Spleen (tissue), 11 donors: Measurements from ENCODE around the gene ZNF768. TPM values are rescaled to one million over a fixed set of nuclear protein-coding genes. Genes with fewer than 3 reads are reported as not detected.

Source experiments
- DNase-seq: peaks from one replicate; pipeline ENCODE4 v3.0.0-alpha.2; 2020
- H3K27ac ChIP-seq, 8 donors: fragments of 200-600 bp; sonication (generic) in 7 of 8; 1 replicate in 4 of 8; 2 replicates in 4 of 8; pipeline versions ENCODE4 v1.5.0 to v1.8.0; 2016 to 2021; ENCODE audit warnings: inconsistent platforms in 4 of 8, mild to moderate bottlenecking in 4 of 8, moderate library complexity in 1 of 8
- H3K27me3 ChIP-seq, 7 donors: fragments of 200-600 bp; sonication (generic) in 6 of 7; replicated peaks in 1 of 7; 1 replicate in 4 of 7; 2 replicates in 3 of 7; pipeline versions ENCODE4 v1.5.0 to v1.8.0; 2016 to 2021; ENCODE audit warnings: inconsistent platforms in 3 of 7, mild to moderate bottlenecking in 1 of 7
- H3K36me3 ChIP-seq, 6 donors: fragments of 200-600 bp; sonication (generic) in 5 of 6; 1 replicate in 4 of 6; 2 replicates in 2 of 6; pipeline versions ENCODE4 v1.5.0 to v1.8.0; 2016 to 2021; ENCODE audit warnings: inconsistent platforms in 2 of 6
- H3K4me1 ChIP-seq, 6 donors: fragments of 200-600 bp; sonication (generic) in 5 of 6; 1 replicate in 3 of 6; 2 replicates in 3 of 6; pipeline versions ENCODE4 v1.5.0 to v1.8.0; 2016 to 2021; ENCODE audit warnings: inconsistent platforms in 3 of 6
- H3K4me3 ChIP-seq, 8 donors: fragments of 200-600 bp; sonication (generic) in 7 of 8; 1 replicate in 4 of 8; 2 replicates in 4 of 8; pipeline versions ENCODE4 v1.5.0 to v1.8.0; 2016 to 2021; ENCODE audit warnings: inconsistent platforms in 4 of 8, mild to moderate bottlenecking in 4 of 8, moderate library complexity in 2 of 8
- H3K9me3 ChIP-seq, 8 donors: fragments of 200-600 bp; sonication (generic) in 7 of 8; 1 replicate in 4 of 8; 2 replicates in 4 of 8; pipeline versions ENCODE4 v1.5.0 to v1.8.0; 2016 to 2021; ENCODE audit warnings: inconsistent platforms in 4 of 8
- CTCF ChIP-seq, 11 experiments: fragments of 200-600 bp in 7 of 11; fragments of 450-650 bp in 4 of 11; sonication (generic) in 4 of 11; IDR thresholded peaks in 8 of 11; conservative IDR thresholded peaks in 3 of 11; 1 replicate in 7 of 11; 2 replicates in 4 of 11; pipeline versions ENCODE4 v1.4.0 to v1.8.0; 2016 to 2021; ENCODE audit warnings: antibody characterized with exemption in 11 of 11, inconsistent platforms in 4 of 11, mild to moderate bottlenecking in 1 of 11
- POLR2A ChIP-seq, 3 donors: fragments of 450-650 bp; IDR thresholded peaks; one replicate each; pipeline ENCODE4 v1.5.1; 2017; ENCODE audit warnings: antibody characterized with exemption in 3 of 3, mild to moderate bottlenecking in 1 of 3
- POLR2AphosphoS5 ChIP-seq, 3 donors: sonication (generic); formaldehyde crosslinking; IDR thresholded peaks; one replicate each; pipeline ENCODE4 v1.5.1; 2017; ENCODE audit warnings: antibody characterized with exemption in 3 of 3
- WGBS, 5 donors: extraction: QIAGEN DNeasy Blood & Tissue Kit in 3 of 5; methylation state at CpG; one replicate each; pipeline versions ENCODE4 v1.1.5 to v1.1.7; 2013 to 2018; 5-methylcytosine and 5-hydroxymethylcytosine counted together
- intact Hi-C: fragments of 100-400 bp; cut with DNase I; formaldehyde crosslinking; loops from one replicate; pipeline ENCODE4 v1.15.0; 2023; ENCODE audit warnings: low total_unique reads
- polyA plus RNA-seq, 3 donors: library from polyadenylated mRNA; stranded (reverse); fragments of 200-250 nt; gene quantifications; one replicate each; pipeline ENCODE4 v1.2.1, GENCODE V29; 2013
- total RNA-seq, 7 donors: library from RNA; depleted of rRNA in 3 of 7; stranded (reverse); fragments of >200 nt in 3 of 7; fragmentation: NEBNext Ultra II Directional in 4 of 7; extraction: Animal tissue kit (Norgen Biotek cat#: 25700) in 4 of 7; gene quantifications; one replicate each; pipeline versions ENCODE4 v1.1.0 to v1.2.1, GENCODE V29; 2016 to 2021
- donor health status: healthy with polysubstance abuse.
- donor health status: DM: no; HTN: no; CAD: no; lungs with moderate emphysema.
- donor health status: DM: no; HTN: no; CAD: no.
- donor health status: Bipolar disorder and iron deficiency.
- donor health status: healthy.
- donor health status: DM: no; HTN: no; CAD: no.
- donor health status: DM: yes; HTN: yes; CAD: no.

ZNF768 gene
- total and polyA plus RNA-seq, 10 donors = 17.0 to 33.1 (median 24.8) TPM

- H3K9me3 ChIP-seq = no peaks in the 10 kb centered on the region
- DNase-seq = peak; percentile 77
Observed at GRCh38 chr16:30532285-30533145, 6.1 kb upstream of the ZNF768 start.

GRCh38 chr16:30530163-30531037 lies 4.0 kb upstream of the ZNF768 start:
- TF ChIP-seq POLR2AphosphoS5 (IDR thresholded peaks at IDR 0.05) (no peak), POLR2A (IDR thresholded peaks at IDR 0.05) (no peak), CTCF (IDR thresholded peaks at IDR 0.05 in 8 of 11, conservative IDR thresholded peaks at IDR 0.05 in 3 of 11) (no peak)
- Histone ChIP-seq H3K9me3 (no peaks in the 10 kb centered on the region), H3K27me3 (no peaks in the 10 kb centered on the region), H3K4me1 (peaks cover 13 to 77% (median 42%) of the 10 kb centered on the region in 6 donors), H3K4me3 (no peak overlapping the region), H3K27ac (peak overlapping the region in 1 of 8 donors; percentile 14), H3K36me3 (peaks cover 0 to 31% (median 20%) of the 10 kb centered on the region in 6 donors)
- no peak for DNase-seq
- intact Hi-C loops = no loop called here
- 82 to 86% (median 82%) methylated on average over 12 to 13 of the region's 13 CpGs for WGBS, 5 donors

More at GRCh38 chr16:30532285-30533145, 6.1 kb upstream of the ZNF768 start:
- Histone ChIP-seq H3K27me3 (no peaks in the 10 kb centered on the region), H3K36me3 (peaks cover 0 to 31% (median 20%) of the 10 kb centered on the region in 6 donors), H3K4me1 (peaks cover 13 to 85% (median 47%) of the 10 kb centered on the region in 6 donors), H3K4me3 (peak overlapping the region in 1 of 8 donors; percentile 85), H3K27ac (peak overlapping the region in 3 of 8 donors; percentile 96)
- intact Hi-C loops = no loop called here
- TF ChIP-seq CTCF (IDR thresholded peaks at IDR 0.05 in 8 of 11, conservative IDR thresholded peaks at IDR 0.05 in 3 of 11) (no peak), POLR2AphosphoS5 (IDR thresholded peaks at IDR 0.05) (peak in 1 of 3 donors; percentile 18)
- WGBS, 5 donors = 88 to 97% (median 96%) methylated on average over 21 to 57 of the region's 57 CpGs

- H3K4me3 ChIP-seq = no peak overlapping the region
- H3K27me3 ChIP-seq = no peaks in the 10 kb centered on the region
- H3K36me3 ChIP-seq = peaks cover 0 to 43% (median 28%) of the 10 kb centered on the region in 6 donors
- peak in 2 of 3 donors; percentile 4 to 28 for TF ChIP-seq POLR2AphosphoS5 (IDR thresholded peaks at IDR 0.05)
- TF ChIP-seq CTCF (IDR thresholded peaks at IDR 0.05 in 8 of 11, conservative IDR thresholded peaks at IDR 0.05 in 3 of 11) = no peak
- H3K9me3 ChIP-seq = no peaks in the 10 kb centered on the region
- 83 to 94% (median 84%) methylated on average over 4 of the region's 4 CpGs for WGBS, 5 donors
- intact Hi-C loops = loop anchor here (10.0 kb wide), 1 partner anchor 84 kb away; the partner anchor contains the start of gene SEPHS2
- DNase-seq = no peak
- peaks cover 13 to 86% (median 46%) of the 10 kb centered on the region in 6 donors for H3K4me1 ChIP-seq
- H3K27ac ChIP-seq = peak overlapping the region in 4 of 8 donors; percentile 1 to 98 (median 96)
Observed at GRCh38 chr16:30528799-30529457, 2.6 kb upstream of the ZNF768 start.
